RWPE1 (cell line): ENCODE data around the gene FRMD8.

Experiments used
- CTCF ChIA-PET: fragments of 350-600 bp; sonication (Branson Sonifier 250); formaldehyde crosslinking; extraction: SDS; loops from one replicate; lab custom pipeline; 2021; lab: Yijun Ruan, JAX
- POLR2A ChIA-PET: fragments of 400-600 bp; formaldehyde crosslinking; extraction: SDS; loops from one replicate; lab custom pipeline; 2020; ENCODE audit warnings: antibody characterized with exemption; ENCODE audit not compliant: low non-redundant PET; lab: Yijun Ruan, JAX
- DNase-seq: peaks from one replicate; pipeline ENCODE4 v3.0.0; 2012; ENCODE audit warnings: low spot score
- H3K27ac ChIP-seq: fragments of 450-650 bp; 2 replicates; pipeline ENCODE4 v1.5.1; 2017
- CTCF ChIP-seq: fragments of 450-650 bp; conservative IDR thresholded peaks from 2 replicates; pipeline ENCODE4 v1.5.1; 2017; ENCODE audit warnings: low read depth, mild to moderate bottlenecking

The FRMD8 gene

GRCh38 chr11:65436412-65437032 is 50.1 kb downstream of the FRMD8 start:
- ChIA-PET POLR2A (no interaction called here), CTCF (no interaction called here)
- no peak for DNase-seq
- H3K27ac ChIP-seq = peak overlapping the region; percentile 80
- no peak for TF ChIP-seq CTCF

GRCh38 chr11:65437436-65438227 is 51.2 kb downstream of the FRMD8 start:
- H3K27ac ChIP-seq = peak overlapping the region; percentile 78
- ChIA-PET CTCF (no interaction called here), POLR2A (no interaction called here)
- DNase-seq = no peak
- TF ChIP-seq CTCF = no peak

GRCh38 chr11:65438257-65439151 is 52.1 kb downstream of the FRMD8 start:
- peak overlapping the region; percentile 78 for H3K27ac ChIP-seq
- CTCF ChIA-PET = no interaction called here
- no peak for DNase-seq

DNA sequence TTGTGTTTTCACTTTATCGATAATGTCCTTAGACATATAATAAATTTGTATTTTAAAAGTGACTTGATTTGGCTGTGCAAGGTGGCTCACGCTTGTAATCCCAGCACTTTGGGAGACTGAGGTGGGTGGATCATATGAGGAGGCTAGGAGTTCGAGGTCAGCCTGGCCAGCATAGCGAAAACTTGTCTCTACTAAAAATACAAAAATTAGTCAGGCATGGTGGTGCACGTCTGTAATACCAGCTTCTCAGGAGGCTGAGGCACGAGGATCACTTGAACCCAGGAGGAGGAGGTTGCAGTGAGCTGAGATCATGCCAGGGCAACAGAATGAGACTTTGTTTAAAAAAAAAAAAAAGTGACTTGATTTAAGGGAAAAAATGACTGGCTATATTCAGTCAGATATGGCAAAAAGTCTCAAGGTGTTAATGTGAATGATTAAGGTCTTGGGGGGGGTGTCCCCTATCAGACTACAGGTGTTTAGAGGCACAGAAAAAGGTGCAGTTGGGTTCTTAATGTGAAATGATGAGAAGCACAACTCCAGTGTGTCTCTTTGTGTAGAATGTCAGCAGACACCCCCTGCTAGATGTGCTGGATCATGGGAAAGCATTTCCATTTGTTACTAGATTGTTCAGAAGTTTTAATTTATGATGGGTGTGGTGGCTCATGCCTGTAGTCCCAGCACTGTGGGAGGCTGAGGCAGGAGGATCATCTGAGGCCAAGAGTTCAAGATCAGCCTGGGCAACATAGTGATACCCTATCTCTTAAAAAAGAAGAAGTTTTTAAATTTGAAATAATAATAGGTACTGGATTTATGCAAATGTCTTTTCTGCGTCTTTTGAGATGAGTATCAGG is 53.1 kb downstream of the FRMD8 start:
- CTCF ChIA-PET = no interaction called here
- peak overlapping the region; percentile 85 for H3K27ac ChIP-seq
- POLR2A ChIA-PET = no interaction called here

More at GRCh38 chr11:65438257-65439151, 52.1 kb downstream of the FRMD8 start:
- POLR2A ChIA-PET = no interaction called here
- TF ChIP-seq CTCF = no peak

GRCh38 chr11:65440831-65441499 is 54.5 kb downstream of the FRMD8 start:
- CTCF ChIA-PET = interaction anchor here (0.7 to 1.1 kb wide), 2 partner anchors 24 to 69 kb away, joined by 3 to 6 read pairs; no protein-coding TSS in a partner anchor
- peak overlapping the region; percentile 85 for H3K27ac ChIP-seq
- POLR2A ChIA-PET = interaction anchor here (0.7 kb wide), 1 partner anchor 85 kb away, joined by 8 read pairs; no protein-coding TSS in a partner anchor
- DNase-seq = no peak
- no peak for TF ChIP-seq CTCF

More for the DNA sequence above, 53.1 kb downstream of the FRMD8 start:
- TF ChIP-seq CTCF = no peak
- no peak for DNase-seq
